AG04449 (cell line): ENCODE measurements around the gene HS6ST3.
"Not testable (repeated sequence)": the region's sequence is repeated elsewhere in the genome, so short reads cannot be mapped to it uniquely, and the experiment has no call there.

Source experiments
- CTCF ChIA-PET: fragments of 350-600 bp; formaldehyde crosslinking; extraction: SDS; loops from one replicate; lab custom pipeline; 2021; ENCODE audit warnings: antibody characterized with exemption; lab: Yijun Ruan, JAX
- POLR2A ChIA-PET: fragments of 400-600, 350-600 bp; formaldehyde crosslinking; extraction: SDS; loops from one replicate; lab custom pipeline; 2020; ENCODE audit warnings: antibody characterized with exemption, inconsistent platforms; lab: Yijun Ruan, JAX
- DNase-seq: peaks from one replicate; pipeline ENCODE4 v3.0.0-alpha.2; 2010; ENCODE audit warnings: low read depth, low spot score
- H3K4me3 ChIP-seq: 2 replicates; pipeline ENCODE4 v1.5.1; 2011; ENCODE audit warnings: low read depth, mild to moderate bottlenecking, control low read depth, low read length
- CTCF ChIP-seq: IDR thresholded peaks from one replicate; pipeline ENCODE4 v1.5.1; 2011; ENCODE audit warnings: mild to moderate bottlenecking, moderate library complexity, low read length, control low read depth, inconsistent platforms; ENCODE audit not compliant: insufficient read depth; ENCODE audit errors: missing control alignments

The HS6ST3 gene

GRCh38 chr13:96492766-96493165, 402.9 kb downstream of the HS6ST3 start:
- CTCF ChIA-PET, result no interaction called here
- POLR2A ChIA-PET, result no interaction called here
- H3K4me3 ChIP-seq, result no peak overlapping the region

DNA sequence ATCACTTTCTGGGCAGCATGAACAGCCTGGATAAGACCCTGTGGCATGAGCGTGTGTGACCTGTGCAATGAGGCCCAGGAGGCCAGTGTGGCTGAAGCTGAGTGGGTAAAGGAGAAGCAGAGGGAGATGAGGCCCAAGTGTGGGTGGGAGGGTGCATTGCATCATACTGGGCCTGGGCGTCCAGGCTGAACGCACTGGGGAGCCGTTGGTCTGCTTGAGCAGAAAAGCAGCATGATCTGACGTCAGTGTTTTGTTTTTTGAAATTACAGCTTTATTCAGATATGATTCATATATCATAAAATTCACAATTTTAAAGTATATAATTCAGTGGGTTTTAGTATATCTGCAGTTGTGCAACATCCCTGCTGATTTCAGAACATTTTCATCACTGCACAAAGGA, 409.7 kb downstream of the HS6ST3 start:
- no peak overlapping the region for H3K4me3 ChIP-seq
- ChIA-PET CTCF (no interaction called here), POLR2A (no interaction called here)
- no peak for TF ChIP-seq CTCF
- DNase-seq, result no peak

More at GRCh38 chr13:96492766-96493165, 402.9 kb downstream of the HS6ST3 start:
- no peak for DNase-seq
- no peak for TF ChIP-seq CTCF

- no peak for TF ChIP-seq CTCF
- CTCF ChIA-PET, result no interaction called here
- POLR2A ChIA-PET, result no interaction called here
Observed at GRCh38 chr13:96500953-96501352, 411.0 kb downstream of the HS6ST3 start.

GRCh38 chr13:96503481-96503880, 413.6 kb downstream of the HS6ST3 start:
- no peak overlapping the region for H3K4me3 ChIP-seq
- no peak for TF ChIP-seq CTCF
- DNase-seq, result no peak
- ChIA-PET CTCF (no interaction called here), POLR2A (no interaction called here)

More at GRCh38 chr13:96500953-96501352, 411.0 kb downstream of the HS6ST3 start:
- H3K4me3 ChIP-seq, result no peak overlapping the region
- DNase-seq, result no peak

DNA sequence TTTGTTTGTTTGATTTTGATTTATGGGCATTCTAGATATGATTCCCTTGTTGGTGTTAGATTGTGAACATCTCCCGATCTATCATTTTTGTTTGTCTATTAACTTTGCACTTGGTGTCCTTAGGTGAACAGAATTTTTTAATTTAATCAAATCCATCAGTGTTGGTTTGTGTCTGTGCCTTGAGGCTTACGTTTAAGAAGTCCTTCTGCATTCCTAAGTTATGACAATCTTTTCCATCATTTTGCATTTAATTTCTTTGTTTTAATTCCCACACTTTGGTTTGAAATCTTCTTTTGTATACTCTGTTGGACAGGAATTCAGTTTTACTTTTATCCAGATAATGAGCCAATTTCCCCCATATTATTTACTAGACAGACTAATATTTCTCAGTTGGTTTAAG, 421.7 kb downstream of the HS6ST3 start:
- H3K4me3 ChIP-seq, result no peak overlapping the region
- DNase-seq, result no peak
- POLR2A ChIA-PET, result no interaction called here
- CTCF ChIA-PET, result no interaction called here
- TF ChIP-seq CTCF, result no peak

- ChIA-PET CTCF (no interaction called here), POLR2A (no interaction called here)
- no peak overlapping the region for H3K4me3 ChIP-seq
- TF ChIP-seq CTCF, result no peak
- no peak for DNase-seq
Observed at GRCh38 chr13:96519380-96519779, 429.5 kb downstream of the HS6ST3 start.

DNA sequence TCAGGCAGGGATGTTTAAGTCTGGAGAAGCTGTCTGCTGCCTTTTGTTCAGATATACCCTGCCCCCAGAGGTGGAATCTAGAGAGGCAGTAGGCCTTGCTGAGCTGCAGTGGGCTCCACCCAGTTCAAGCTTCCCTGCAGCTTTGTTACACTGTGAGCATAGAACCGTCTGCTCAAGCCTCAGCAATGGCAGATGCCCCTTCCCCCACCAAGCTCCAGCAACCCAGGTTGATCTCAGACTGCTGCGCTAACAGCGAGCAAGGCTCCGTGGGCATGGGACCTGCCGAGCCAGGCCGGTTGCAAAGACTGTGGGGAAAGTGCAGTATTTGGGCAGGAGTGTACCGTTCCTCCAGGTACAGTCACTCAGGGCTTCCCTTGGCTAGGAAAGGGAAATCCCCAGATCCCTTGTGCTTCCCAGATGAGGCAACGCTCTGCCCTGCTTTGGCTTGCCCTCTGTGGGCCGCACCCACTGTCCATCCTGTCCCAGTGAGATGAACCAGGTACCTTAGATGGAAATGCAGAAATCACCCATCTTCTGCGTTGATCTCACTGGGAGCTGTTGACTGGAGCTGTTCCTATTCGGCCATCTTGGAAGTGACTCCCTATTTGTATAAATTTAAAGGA, 434.6 kb downstream of the HS6ST3 start:
- CTCF ChIA-PET, POLR2A ChIA-PET, H3K4me3 ChIP-seq, DNase-seq: not testable (repeated sequence)
